SK-N-SH treated with all-trans-retinoic acid at 6 μM for 48 hours (cell line): ENCODE data around the gene FYN.

Experiments
- ATAC-seq: fragments of 200-7000 bp; cut with Tn5 transposase; 3 replicates; pipeline ENCODE4 v1.9.1; 2020; ENCODE audit warnings: mild to moderate bottlenecking, moderate library complexity
- ARNTL ChIP-seq: fragments of 450-650 bp; formaldehyde crosslinking; IDR thresholded peaks from 2 replicates; pipeline ENCODE4 v1.5.0; 2020; ENCODE audit warnings: low read depth, mild to moderate bottlenecking, moderate library complexity, borderline replicate concordance
- CREB5 ChIP-seq: fragments of 250-450 bp; sonication (Bioruptor Pico); IDR thresholded peaks from 2 replicates; pipeline ENCODE4 v1.5.1; 2020; ENCODE audit warnings: low read depth, mild to moderate bottlenecking, moderate library complexity
- CSDC2 ChIP-seq: fragments of 250-450 bp; sonication (Bioruptor Pico); IDR thresholded peaks from 2 replicates; pipeline ENCODE4 v1.5.0; 2020; ENCODE audit warnings: mild to moderate bottlenecking, moderate library complexity
- CSRNP3 ChIP-seq: fragments of 250-450 bp; sonication (Bioruptor Pico); IDR thresholded peaks from 2 replicates; pipeline ENCODE4 v1.5.1; 2021; ENCODE audit warnings: mild to moderate bottlenecking, moderate library complexity
- ESRRG ChIP-seq: fragments of 250-450 bp; sonication (Bioruptor Pico); IDR thresholded peaks from 2 replicates; pipeline ENCODE4 v1.6.1; 2021; ENCODE audit warnings: mild to moderate bottlenecking
- GLIS3 ChIP-seq: fragments of 250-450 bp; sonication (Bioruptor Pico); IDR thresholded peaks from 2 replicates; pipeline ENCODE4 v1.5.0; 2020; ENCODE audit warnings: mild to moderate bottlenecking, moderate library complexity
- ISL1 ChIP-seq: fragments of 250-450 bp; sonication (Bioruptor Pico); IDR thresholded peaks from 2 replicates; pipeline ENCODE4 v2.1.2; 2022; ENCODE audit warnings: mild to moderate bottlenecking, moderate library complexity
- OSR1 ChIP-seq: fragments of 250-450 bp; sonication (Bioruptor Pico); IDR thresholded peaks from 2 replicates; pipeline ENCODE4 v1.8.0; 2022; ENCODE audit warnings: moderate library complexity, mild to moderate bottlenecking, inconsistent platforms
- PATZ1 ChIP-seq: fragments of 250-450 bp; sonication (Bioruptor Pico); IDR thresholded peaks from 2 replicates; pipeline ENCODE4 v1.8.0; 2020; ENCODE audit warnings: mild to moderate bottlenecking, moderate library complexity, borderline replicate concordance
- POU6F1 ChIP-seq: fragments of 250-450 bp; sonication (Bioruptor Pico); IDR thresholded peaks from 2 replicates; pipeline ENCODE4 v1.8.0; 2021; ENCODE audit warnings: low read depth, mild to moderate bottlenecking, moderate library complexity, borderline replicate concordance
- RARB ChIP-seq: fragments of 250-450 bp; sonication (Bioruptor Pico); IDR thresholded peaks from 2 replicates; pipeline ENCODE4 v1.8.0; 2021; ENCODE audit warnings: mild to moderate bottlenecking, moderate library complexity
- TCF4 ChIP-seq: fragments of 250-450 bp; sonication (Bioruptor Pico); IDR thresholded peaks from 2 replicates; pipeline ENCODE4 v1.8.0; 2021; ENCODE audit warnings: mild to moderate bottlenecking, moderate library complexity, borderline replicate concordance
- TOX ChIP-seq: fragments of 250-450 bp; sonication (Bioruptor Pico); IDR thresholded peaks from 2 replicates; pipeline ENCODE4 v1.8.0; 2021; ENCODE audit warnings: mild to moderate bottlenecking, moderate library complexity, borderline replicate concordance
- TSHZ2 ChIP-seq: fragments of 250-450 bp; sonication (Bioruptor Pico); IDR thresholded peaks from 2 replicates; pipeline ENCODE4 v1.5.0; 2020; ENCODE audit warnings: mild to moderate bottlenecking, moderate library complexity
- ZC3H10 ChIP-seq: fragments of 250-450 bp; sonication (Bioruptor Pico); IDR thresholded peaks from 2 replicates; pipeline ENCODE4 v1.5.1; 2021; ENCODE audit warnings: mild to moderate bottlenecking, moderate library complexity
- ZFP3 ChIP-seq: fragments of 250-450 bp; sonication (Bioruptor Pico); IDR thresholded peaks from 2 replicates; pipeline ENCODE4 v1.5.0; 2020; ENCODE audit warnings: mild to moderate bottlenecking, moderate library complexity
- ZFP30 ChIP-seq: fragments of 450-650 bp; formaldehyde crosslinking; IDR thresholded peaks from 2 replicates; pipeline ENCODE4 v1.5.0; 2022; ENCODE audit warnings: mild to moderate bottlenecking, moderate library complexity
- ZNF565 ChIP-seq: fragments of 450-650 bp; formaldehyde crosslinking; conservative IDR thresholded peaks from 2 replicates; pipeline ENCODE4 v1.5.0; 2020; ENCODE audit warnings: low read depth, mild to moderate bottlenecking, moderate library complexity
- ZNF70 ChIP-seq: fragments of 450-650 bp; formaldehyde crosslinking; IDR thresholded peaks from 2 replicates; pipeline ENCODE4 v1.5.0; 2020; ENCODE audit warnings: mild to moderate bottlenecking, moderate library complexity
- ZNF8 ChIP-seq: fragments of 450-650 bp; formaldehyde crosslinking; IDR thresholded peaks from 2 replicates; pipeline ENCODE4 v1.5.0; 2020; ENCODE audit warnings: mild to moderate bottlenecking, moderate library complexity

Gene FYN

GRCh38 chr6:111843347-111844147, 29.7 kb downstream of the FYN start:
- TF ChIP-seq TOX (CRISPR knock-in tag): no peak
- ATAC-seq: no peak

GRCh38 chr6:111842891-111843290, 30.4 kb downstream of the FYN start:
- TF ChIP-seq ESRRG (CRISPR knock-in tag): no peak
- TF ChIP-seq ZC3H10 (CRISPR knock-in tag): no peak
- no peak for TF ChIP-seq PATZ1 (CRISPR knock-in tag)
- no peak for TF ChIP-seq GLIS3 (CRISPR knock-in tag)
- no peak for TF ChIP-seq CSDC2 (CRISPR knock-in tag)
- TF ChIP-seq POU6F1 (CRISPR knock-in tag): no peak
- TF ChIP-seq RARB: no peak
- no peak for TF ChIP-seq ZFP3 (CRISPR knock-in tag)
- no peak for TF ChIP-seq CREB5 (CRISPR knock-in tag)
- TF ChIP-seq ISL1 (CRISPR knock-in tag): no peak
- TF ChIP-seq CSRNP3 (CRISPR knock-in tag): no peak
- no peak for TF ChIP-seq ARNTL (CRISPR knock-in tag)
- no peak for TF ChIP-seq TSHZ2 (CRISPR knock-in tag)
- no peak for ATAC-seq

GRCh38 chr6:111842271-111842822, 30.9 kb downstream of the FYN start:
- no peak for ATAC-seq
- no peak for TF ChIP-seq OSR1 (CRISPR knock-in tag)
- no peak for TF ChIP-seq ZFP30 (CRISPR knock-in tag)
- TF ChIP-seq RARB: no peak
- TF ChIP-seq ZC3H10 (CRISPR knock-in tag): no peak
- no peak for TF ChIP-seq TSHZ2 (CRISPR knock-in tag)
- TF ChIP-seq ZNF70 (CRISPR knock-in tag): no peak
- TF ChIP-seq ZNF565: no peak
- no peak for TF ChIP-seq CREB5 (CRISPR knock-in tag)
- no peak for TF ChIP-seq TCF4 (CRISPR knock-in tag)
- no peak for TF ChIP-seq ZNF8 (CRISPR knock-in tag)
- TF ChIP-seq PATZ1 (CRISPR knock-in tag): no peak
- TF ChIP-seq ARNTL (CRISPR knock-in tag): no peak
- TF ChIP-seq ZFP3 (CRISPR knock-in tag): no peak
